NOMO-1 (cell line): ENCODE results near the gene ZNF169.
"Not testable (repeated sequence)": the region's sequence is repeated elsewhere in the genome, so short reads cannot be mapped to it uniquely, and the experiment has no call there.

Experiments
- DNase-seq, 2 experiments: peaks; one replicate each; lab custom pipeline; 2025; ENCODE audit not compliant: unreplicated experiment in 2 of 2; lab: John Stamatoyannopoulos, UW

ZNF169 gene

DNA sequence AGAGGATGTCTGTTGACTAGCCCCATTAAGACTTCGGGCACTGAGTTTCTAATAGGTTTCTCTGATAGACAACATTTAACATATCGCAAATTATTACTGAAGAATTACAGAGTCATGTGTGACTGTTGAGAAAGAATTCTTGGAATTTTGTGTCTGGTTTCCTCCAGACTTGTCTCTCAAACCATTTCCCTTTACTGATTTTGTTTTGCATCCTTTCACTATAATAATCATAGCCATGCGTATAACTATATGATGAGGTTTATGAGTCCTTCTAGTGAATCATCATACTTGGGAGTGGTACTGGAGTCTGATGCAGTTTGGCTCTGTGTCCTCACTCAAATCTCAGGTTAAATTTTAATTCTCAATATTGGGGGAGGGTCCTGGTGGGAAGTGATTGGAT lies 27.0 kb downstream of the ZNF169 start:
- DNase-seq = no peak

DNA sequence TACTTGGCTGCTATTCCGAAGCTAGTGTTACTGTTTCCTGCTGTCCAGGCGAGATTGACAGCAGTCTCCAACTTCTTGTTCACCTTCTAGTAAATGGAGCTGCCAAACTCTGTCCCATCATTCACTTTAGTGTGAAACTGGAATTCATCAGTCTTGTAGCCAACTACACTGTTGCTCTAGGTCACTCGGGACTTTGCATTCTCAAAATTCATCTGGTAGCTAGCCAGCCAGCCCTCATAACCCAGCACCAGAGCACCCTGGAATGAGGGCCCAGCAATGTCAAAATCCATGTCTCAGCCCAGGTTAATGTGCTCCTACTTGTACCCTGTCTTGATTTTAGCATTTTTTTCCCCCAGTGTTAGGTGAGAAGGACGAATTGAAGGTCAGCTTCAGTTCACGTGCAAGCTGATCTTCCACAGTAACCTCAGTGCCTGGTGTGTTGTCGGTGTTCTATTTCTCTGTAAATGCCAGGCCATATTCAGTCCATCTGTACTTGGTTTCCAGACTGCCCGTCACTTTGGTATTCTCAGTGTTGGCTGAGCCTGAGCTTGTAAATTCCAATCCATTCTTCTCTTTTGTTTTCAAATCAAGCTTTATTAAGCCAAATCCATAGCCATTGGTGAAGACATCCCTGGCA lies 28.9 kb downstream of the ZNF169 start:
- DNase-seq = no peak

GRCh38 chr9:94289691-94290090 lies 30.6 kb downstream of the ZNF169 start:
- no peak for DNase-seq

DNA sequence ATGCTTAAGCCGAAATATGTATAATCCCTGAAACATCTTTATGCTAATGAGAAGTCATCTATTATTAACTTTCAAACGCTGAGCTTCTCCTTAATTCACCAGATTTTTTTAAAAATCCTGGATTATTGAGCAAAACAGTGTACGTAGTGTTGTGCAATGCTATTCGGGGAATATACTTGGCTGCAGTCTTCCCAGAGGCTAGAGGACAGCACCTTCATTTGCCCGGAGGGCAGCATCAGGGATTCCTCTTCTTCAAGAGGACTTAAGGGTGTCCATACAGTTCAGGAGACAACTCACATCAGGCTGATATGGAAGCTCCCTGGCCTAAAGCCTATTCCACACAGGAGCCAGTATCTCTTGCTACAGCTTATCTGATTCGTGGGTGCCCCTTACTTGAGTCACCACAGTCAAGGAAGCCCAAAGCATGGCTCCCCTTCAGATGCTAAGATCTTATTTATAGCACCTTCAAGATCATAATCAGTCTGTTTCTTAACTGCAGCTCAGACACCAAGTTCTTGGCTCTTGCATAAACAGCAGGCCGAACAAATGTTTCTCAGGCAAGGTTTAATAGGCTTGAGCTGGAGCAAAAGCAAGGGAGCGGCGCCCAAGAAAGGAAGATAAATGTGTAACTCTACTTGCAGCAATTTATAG lies 40.0 kb downstream of the ZNF169 start:
- DNase-seq = no peak

GRCh38 chr9:94300470-94301301 lies 41.6 kb downstream of the ZNF169 start:
- no peak for DNase-seq

DNA sequence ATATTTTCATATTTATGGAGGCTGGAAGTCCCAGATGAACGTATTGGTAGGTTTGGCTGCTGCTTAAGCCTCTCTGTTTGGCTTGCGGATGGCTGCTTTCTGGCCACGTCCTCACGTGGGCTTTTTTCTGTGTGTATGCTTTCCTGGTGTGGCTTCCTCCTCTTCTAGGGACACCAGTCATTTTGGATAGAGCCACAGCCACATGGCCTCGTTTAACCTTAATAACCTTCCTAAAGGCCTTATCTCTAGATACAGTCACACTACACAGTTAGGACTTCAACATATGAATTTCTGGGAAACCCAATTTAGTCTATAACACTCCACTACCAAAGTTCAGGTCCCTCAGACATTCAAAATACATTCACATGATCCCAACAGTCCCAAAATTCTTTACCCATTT lies 42.5 kb downstream of the ZNF169 start:
- no peak for DNase-seq

DNA sequence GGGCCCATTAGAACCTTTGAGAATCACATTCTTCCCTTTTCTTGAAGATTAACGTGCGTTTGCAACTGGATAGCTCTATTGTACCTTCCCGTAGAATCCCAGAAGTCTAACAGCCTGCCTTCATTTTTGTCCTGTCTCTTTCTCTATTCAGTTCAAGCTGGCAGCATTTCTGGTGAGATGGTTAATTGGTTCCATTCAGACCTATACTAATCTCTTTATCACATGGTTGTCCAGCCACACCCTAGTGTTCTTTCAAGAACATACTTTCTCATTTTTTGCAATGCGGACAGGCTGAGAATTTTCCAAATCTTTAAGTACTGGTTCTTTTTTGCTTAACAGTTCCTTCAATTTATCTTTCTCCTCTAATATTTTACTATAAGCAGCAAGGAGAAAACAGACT lies 43.3 kb downstream of the ZNF169 start:
- no peak for DNase-seq

- DNase-seq = no peak
Measured at GRCh38 chr9:94303321-94303720, 44.2 kb downstream of the ZNF169 start.

- DNase-seq = not testable (repeated sequence)
Measured at GRCh38 chr9:94315034-94315984, 56.2 kb downstream of the ZNF169 start.

GRCh38 chr9:94316236-94316635 lies 57.1 kb downstream of the ZNF169 start:
- not testable (repeated sequence) for DNase-seq

DNA sequence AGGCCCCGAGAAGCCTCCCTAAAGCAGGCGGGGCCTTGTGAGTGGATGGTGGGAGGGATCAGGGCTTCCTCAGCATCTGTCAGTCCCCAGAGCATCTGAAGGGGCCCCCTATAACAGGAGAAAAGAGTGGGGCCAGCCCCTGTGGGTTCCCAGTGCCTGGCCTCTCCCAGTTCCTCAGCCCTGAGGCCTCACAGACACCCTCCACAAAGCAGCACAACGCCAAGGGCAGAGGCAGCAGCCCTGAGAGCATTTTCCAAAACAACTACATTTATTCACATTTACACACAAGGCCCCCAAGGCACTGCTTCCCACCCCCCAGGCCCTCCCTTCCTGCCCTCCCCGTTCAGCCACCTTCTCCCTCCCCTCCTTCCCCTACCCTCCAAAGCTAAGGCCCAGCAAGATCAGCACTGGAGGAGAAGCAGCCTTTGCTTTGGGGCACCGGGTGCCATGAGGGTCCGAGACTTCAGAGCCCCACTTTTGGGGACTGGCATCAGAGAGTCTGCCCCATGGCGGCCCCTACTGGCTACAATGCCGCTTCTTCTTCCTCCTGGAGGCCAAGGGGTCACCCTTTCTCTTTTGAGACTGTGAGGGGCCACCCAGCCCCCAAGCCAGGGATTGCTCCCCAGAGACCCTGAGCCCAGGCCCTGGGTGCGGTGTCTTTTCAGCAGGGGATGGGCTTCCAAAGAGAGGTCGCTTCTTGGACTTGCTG lies 59.0 kb downstream of the ZNF169 start:
- DNase-seq = not testable (repeated sequence)

GRCh38 chr9:94322342-94322940 lies 63.3 kb downstream of the ZNF169 start:
- not testable (repeated sequence) for DNase-seq

DNA sequence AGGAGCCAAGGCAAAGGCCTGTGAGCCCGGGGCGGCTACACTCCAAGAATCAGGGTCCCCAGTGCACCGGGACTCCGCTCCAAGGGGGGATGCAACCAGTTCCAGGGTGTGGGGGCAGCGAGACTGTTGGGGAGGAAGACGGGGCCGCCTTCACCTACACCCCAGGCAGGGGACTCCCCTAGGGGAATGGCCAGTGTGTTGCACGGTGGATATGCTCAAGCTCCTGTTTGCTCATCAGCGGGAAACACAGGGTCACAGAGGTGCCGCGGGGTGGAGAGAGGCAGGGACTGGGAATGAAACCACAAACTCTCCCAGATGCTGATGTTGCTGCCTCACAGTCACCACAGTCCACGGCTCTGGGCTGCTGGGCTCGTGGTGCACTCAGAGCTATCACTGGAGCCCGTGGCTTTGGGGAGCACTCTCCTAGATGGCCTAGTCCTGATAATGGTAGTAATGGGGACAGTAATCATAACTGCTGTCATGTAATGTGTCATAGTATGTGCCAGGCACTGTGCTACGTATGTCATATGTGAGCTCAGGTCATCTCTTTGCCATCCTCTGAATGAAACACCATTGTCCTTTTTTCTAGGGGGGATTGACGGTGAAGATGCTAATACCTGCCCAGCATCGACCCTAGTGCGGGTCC lies 64.2 kb downstream of the ZNF169 start:
- DNase-seq = not testable (repeated sequence)

DNA sequence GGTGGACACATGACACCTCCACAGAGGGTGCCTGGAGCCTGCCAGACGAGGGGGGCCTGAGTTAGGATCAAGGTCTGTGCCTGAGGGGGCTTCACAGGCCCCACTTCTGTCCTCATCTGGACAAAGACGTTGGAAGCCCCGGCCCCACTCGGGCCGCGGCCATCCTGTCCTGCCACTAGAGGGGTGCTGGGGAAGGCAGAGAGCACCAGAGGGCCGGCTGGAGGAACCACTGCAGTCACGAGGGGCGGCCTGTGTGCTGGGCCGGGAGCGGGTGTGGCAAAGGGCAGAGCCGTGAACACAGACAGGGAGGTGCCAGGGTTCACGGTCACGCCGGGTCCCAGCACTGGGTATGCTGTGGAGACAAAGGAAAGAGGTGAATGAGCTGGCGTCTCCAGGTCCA lies 66.5 kb downstream of the ZNF169 start:
- DNase-seq = not testable (repeated sequence)

- DNase-seq = not testable (repeated sequence)
Measured at GRCh38 chr9:94328544-94328943, 69.4 kb downstream of the ZNF169 start, which contains the start of gene NUTM2F. Gene NUTM2F (minus strand): TSS chr9:94328644. CDS start chr9:94328623, 21 bp downstream.

GRCh38 chr9:94336445-94336844 lies 77.3 kb downstream of the ZNF169 start:
- DNase-seq = not testable (repeated sequence)

DNA sequence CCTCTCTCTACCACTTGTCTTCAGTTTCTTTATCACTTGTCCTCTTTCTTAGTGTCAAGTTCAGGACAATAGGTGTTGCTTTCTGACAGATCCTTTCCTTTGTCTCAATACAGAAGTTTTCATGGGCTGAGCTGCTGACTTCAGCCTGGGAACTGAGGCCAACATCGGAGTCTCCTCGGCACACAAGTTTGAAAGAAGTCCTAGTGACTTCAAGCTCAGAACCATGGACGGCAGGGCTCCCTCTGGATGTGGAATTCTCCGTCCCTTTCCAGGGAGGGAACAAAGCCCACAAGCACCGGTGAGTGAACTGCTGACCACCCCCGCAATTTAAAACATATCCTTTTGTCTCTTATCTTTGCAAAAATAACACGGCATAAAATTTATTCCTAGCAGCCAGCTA lies 79.6 kb downstream of the ZNF169 start:
- not testable (repeated sequence) for DNase-seq

- not testable (repeated sequence) for DNase-seq
Measured at GRCh38 chr9:94339657-94340056, 80.6 kb downstream of the ZNF169 start.

- not testable (repeated sequence) for DNase-seq
Measured at GRCh38 chr9:94340750-94341149, 81.7 kb downstream of the ZNF169 start.
